Thyroid gland (tissue), 4 donors: ENCODE results near the gene CD226. TPM values are rescaled to one million over a fixed set of nuclear protein-coding genes. Genes with fewer than 3 reads are reported as not detected.

ENCODE experiments used
- DNase-seq, 2 donors: peaks; one replicate each; pipeline ENCODE4 v3.0.0-alpha.2; 2019
- H3K27ac ChIP-seq, 3 donors: fragments of 200-600 bp; sonication (generic); 1 replicate in 2 of 3; 2 replicates in 1 of 3; pipeline ENCODE4 v1.5.1; 2016 to 2019; ENCODE audit warnings: mild to moderate bottlenecking in 1 of 3, moderate library complexity in 1 of 3
- H3K27me3 ChIP-seq: fragments of 200-600 bp; sonication (generic); one replicate; pipeline ENCODE4 v1.5.1; 2019
- H3K36me3 ChIP-seq, 2 donors: fragments of 200-600 bp; sonication (generic); one replicate each; pipeline ENCODE4 v1.5.1; 2016 to 2019
- H3K4me1 ChIP-seq, 2 donors: fragments of 200-600 bp; sonication (generic); one replicate each; pipeline ENCODE4 v1.5.1; 2017 to 2019
- H3K4me3 ChIP-seq, 3 donors: fragments of 200-600 bp; sonication (generic); replicated peaks in 1 of 3; 1 replicate in 2 of 3; 2 replicates in 1 of 3; pipeline ENCODE4 v1.5.1; 2016; ENCODE audit warnings: mild to moderate bottlenecking in 1 of 3
- H3K9me3 ChIP-seq: fragments of 200-600 bp; sonication (generic); one replicate; pipeline ENCODE4 v1.5.1; 2017
- POLR2A ChIP-seq, 2 donors: fragments of 450-650 bp; IDR thresholded peaks; one replicate each; pipeline ENCODE4 v1.6.1; 2017; ENCODE audit warnings: antibody characterized with exemption in 2 of 2, mild to moderate bottlenecking in 2 of 2, moderate library complexity in 1 of 2
- WGBS, 2 donors: methylation state at CpG; one replicate each; pipeline ENCODE4 v1.1.5; 2017; 5-methylcytosine and 5-hydroxymethylcytosine counted together
- intact Hi-C: fragments of 100-400 bp; cut with DNase I; formaldehyde crosslinking; loops from one replicate; pipeline ENCODE4 v1.15.1; 2023
- total RNA-seq, 4 donors: library from RNA; depleted of rRNA; stranded (reverse); fragments of >200 nt; gene quantifications; one replicate each; pipeline ENCODE4 v1.2.3, GENCODE V29; 2016
- TF ChIP-seq, protein P1 (sequence below), 6 experiments: fragments of 200-600 bp in 3 of 6; fragments of 450-650 bp in 3 of 6; sonication (generic) in 3 of 6; IDR thresholded peaks; one replicate each; pipeline ENCODE4 v1.5.1; 2016 to 2019; ENCODE audit warnings: antibody characterized with exemption in 6 of 6, mild to moderate bottlenecking in 2 of 6, inconsistent platforms in 1 of 6, moderate library complexity in 1 of 6

Gene CD226
- total RNA-seq, 4 donors from 2014 or later, result 0.98 to 5.6 (median 2.5) TPM

DNA sequence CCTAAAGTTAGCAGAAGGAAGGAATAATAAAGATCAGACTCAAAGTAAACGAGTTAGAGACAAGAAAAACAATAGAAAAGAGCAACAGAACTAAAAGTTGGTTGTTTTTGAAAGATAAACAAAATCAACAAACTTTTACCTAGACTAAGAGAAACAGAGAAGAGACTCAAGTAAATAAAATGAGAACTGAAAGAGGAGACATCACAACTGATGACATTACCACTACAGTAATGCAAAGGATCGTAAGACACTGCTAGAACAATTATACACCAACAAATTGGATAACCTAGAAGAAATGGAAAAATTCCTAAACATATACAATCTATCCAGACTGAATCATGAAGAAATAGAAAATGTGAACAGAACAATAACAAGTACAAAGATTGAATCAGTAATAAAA, 139.3 kb downstream of the CD226 start:
- H3K27ac ChIP-seq, result no peak overlapping the region
- no peak for TF ChIP-seq POLR2A (IDR thresholded peaks at IDR 0.05)
- TF ChIP-seq, protein P1, sequence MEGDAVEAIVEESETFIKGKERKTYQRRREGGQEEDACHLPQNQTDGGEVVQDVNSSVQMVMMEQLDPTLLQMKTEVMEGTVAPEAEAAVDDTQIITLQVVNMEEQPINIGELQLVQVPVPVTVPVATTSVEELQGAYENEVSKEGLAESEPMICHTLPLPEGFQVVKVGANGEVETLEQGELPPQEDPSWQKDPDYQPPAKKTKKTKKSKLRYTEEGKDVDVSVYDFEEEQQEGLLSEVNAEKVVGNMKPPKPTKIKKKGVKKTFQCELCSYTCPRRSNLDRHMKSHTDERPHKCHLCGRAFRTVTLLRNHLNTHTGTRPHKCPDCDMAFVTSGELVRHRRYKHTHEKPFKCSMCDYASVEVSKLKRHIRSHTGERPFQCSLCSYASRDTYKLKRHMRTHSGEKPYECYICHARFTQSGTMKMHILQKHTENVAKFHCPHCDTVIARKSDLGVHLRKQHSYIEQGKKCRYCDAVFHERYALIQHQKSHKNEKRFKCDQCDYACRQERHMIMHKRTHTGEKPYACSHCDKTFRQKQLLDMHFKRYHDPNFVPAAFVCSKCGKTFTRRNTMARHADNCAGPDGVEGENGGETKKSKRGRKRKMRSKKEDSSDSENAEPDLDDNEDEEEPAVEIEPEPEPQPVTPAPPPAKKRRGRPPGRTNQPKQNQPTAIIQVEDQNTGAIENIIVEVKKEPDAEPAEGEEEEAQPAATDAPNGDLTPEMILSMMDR (IDR thresholded peaks at IDR 0.05), result no peak
- intact Hi-C loops, result no loop called here
- H3K4me1 ChIP-seq, result no peaks in the 10 kb centered on the region
- H3K36me3 ChIP-seq, result no peaks in the 10 kb centered on the region
- 71 to 76% methylated on average over 2 of the region's 2 CpGs for WGBS, 2 donors
- no peaks in the 10 kb centered on the region for H3K9me3 ChIP-seq
- H3K27me3 ChIP-seq, result no peaks in the 10 kb centered on the region
- DNase-seq, result no peak
- H3K4me3 ChIP-seq, result no peak overlapping the region

DNA sequence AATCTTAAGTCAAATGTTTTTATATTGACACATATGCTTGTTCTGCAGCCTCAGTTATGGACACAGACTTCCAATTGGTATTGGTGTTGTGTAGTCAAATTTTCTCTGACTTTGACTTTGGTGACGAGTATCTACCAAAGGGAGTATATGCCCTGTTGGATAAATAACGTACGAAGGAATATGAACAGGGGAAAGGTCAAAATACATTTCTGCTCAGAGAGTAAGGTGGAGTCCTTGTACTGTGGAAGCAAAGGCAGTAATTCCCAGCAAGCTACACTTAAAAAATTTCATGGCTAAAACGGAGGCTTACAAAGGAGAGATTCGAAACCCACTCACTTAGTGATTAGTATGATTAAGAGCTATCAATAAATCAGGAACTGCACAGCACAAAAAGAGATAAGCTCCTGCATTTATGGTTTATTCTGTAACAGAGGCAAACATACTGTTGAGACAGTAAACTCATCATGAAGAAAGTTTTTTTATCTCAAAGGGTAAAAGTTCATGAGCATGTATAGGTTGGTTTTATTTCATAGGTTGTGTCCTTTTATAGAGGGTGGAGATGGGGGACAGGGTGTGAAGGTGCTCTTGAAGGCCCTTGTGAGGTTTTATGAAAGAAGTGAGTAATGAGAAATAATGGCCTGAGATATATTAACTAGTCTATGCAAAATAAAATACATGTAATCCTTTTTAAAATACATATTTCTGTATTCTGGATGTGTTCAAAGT, 142.7 kb downstream of the CD226 start:
- DNase-seq, result no peak
- Histone ChIP-seq H3K4me1 (no peaks in the 10 kb centered on the region), H3K4me3 (no peak overlapping the region), H3K27ac (no peak overlapping the region), H3K27me3 (no peaks in the 10 kb centered on the region), H3K36me3 (no peaks in the 10 kb centered on the region), H3K9me3 (no peaks in the 10 kb centered on the region)
- TF ChIP-seq POLR2A (IDR thresholded peaks at IDR 0.05), result no peak
- TF ChIP-seq, protein P1 (IDR thresholded peaks at IDR 0.05), result no peak
- intact Hi-C loops, result no loop called here
- 95% methylated on average over 5 of the region's 5 CpGs for WGBS, 2 donors
